Large intestine (tissue), 3 donors: ENCODE results near the gene ABCD4. TPM values are rescaled to one million over a fixed set of nuclear protein-coding genes. Genes with fewer than 3 reads are reported as not detected.
"Not testable (repeated sequence)": the region's sequence is repeated elsewhere in the genome, so short reads cannot be mapped to it uniquely, and the experiment has no call there.

ENCODE experiments used
- DNase-seq, 2 donors: peaks; one replicate each; pipeline versions ENCODE4 v3.0.0 to v3.0.0-alpha.2; 2013
- H3K27ac ChIP-seq: one replicate; pipeline ENCODE4 v1.5.1; 2013; ENCODE audit warnings: low read length
- H3K27me3 ChIP-seq: 2 replicates; pipeline ENCODE4 v1.6.1; 2013; ENCODE audit warnings: low read length; ENCODE audit not compliant: control insufficient read depth, insufficient read depth
- H3K36me3 ChIP-seq: 2 replicates; pipeline ENCODE4 v1.6.1; 2013; ENCODE audit warnings: low read length; ENCODE audit not compliant: control insufficient read depth, insufficient read depth
- H3K4me1 ChIP-seq: one replicate; pipeline ENCODE4 v1.6.1; 2013; ENCODE audit warnings: low read length; ENCODE audit not compliant: control insufficient read depth, insufficient read depth
- H3K4me3 ChIP-seq: one replicate; pipeline ENCODE4 v1.5.1; 2013; ENCODE audit warnings: low read length
- H3K9me3 ChIP-seq: one replicate; pipeline ENCODE4 v1.6.1; 2013; ENCODE audit warnings: mild to moderate bottlenecking, low read depth, low read length, moderate library complexity; ENCODE audit not compliant: control insufficient read depth
- WGBS: methylation state at CpG from one replicate; pipeline ENCODE4 v1.1.5; 2013; ENCODE audit warnings: low lambda C conversion rate; ENCODE audit not compliant: insufficient coverage; 5-methylcytosine and 5-hydroxymethylcytosine counted together
- polyA plus RNA-seq: library from polyadenylated mRNA; unstranded; fragments of 120-200 nt; gene quantifications from one replicate; pipeline ENCODE4 v1.2.1, GENCODE V29; 2013

ABCD4 gene
- polyA plus RNA-seq, 1 donor = 138 TPM

- WGBS = no CpG with 5 or more reads among the region's 2 CpGs
- Histone ChIP-seq H3K9me3 (no peaks in the 10 kb centered on the region), H3K27ac (no peak overlapping the region), H3K36me3 (no peaks in the 10 kb centered on the region), H3K4me3 (no peak overlapping the region), H3K27me3 (peaks cover 7% of the 10 kb centered on the region), H3K4me1 (peaks cover 45% of the 10 kb centered on the region)
- peak in 1 of 2 donors; percentile 53 for DNase-seq
Observed at GRCh38 chr14:74346341-74346740, 43.6 kb upstream of the ABCD4 start.

- no CpG with 5 or more reads among the region's 4 CpGs for WGBS
- Histone ChIP-seq H3K36me3 (no peaks in the 10 kb centered on the region), H3K27me3 (no peaks in the 10 kb centered on the region), H3K9me3 (no peaks in the 10 kb centered on the region), H3K4me1 (no peaks in the 10 kb centered on the region), H3K4me3 (no peak overlapping the region), H3K27ac (no peak overlapping the region)
- no peak for DNase-seq
Observed at GRCh38 chr14:74333909-74334308, 31.2 kb upstream of the ABCD4 start.

- peaks cover 12% of the 10 kb centered on the region for H3K4me1 ChIP-seq
- not testable (repeated sequence) for DNase-seq, H3K27ac ChIP-seq, H3K4me3 ChIP-seq, H3K9me3 ChIP-seq, H3K27me3 ChIP-seq, H3K36me3 ChIP-seq
- no CpG with 5 or more reads among the region's 9 CpGs for WGBS
Observed at GRCh38 chr14:74329950-74330552, 27.3 kb upstream of the ABCD4 start.

- peak; percentile 76 to 93 for DNase-seq
- WGBS = no CpG with 5 or more reads among the region's 10 CpGs
Observed at GRCh38 chr14:74326369-74327152, 23.8 kb upstream of the ABCD4 start.

GRCh38 chr14:74325446-74325845 lies 22.7 kb upstream of the ABCD4 start:
- Histone ChIP-seq H3K27ac (no peak overlapping the region), H3K9me3 (no peaks in the 10 kb centered on the region), H3K4me1 (peaks cover 12% of the 10 kb centered on the region), H3K27me3 (no peaks in the 10 kb centered on the region), H3K4me3 (no peak overlapping the region), H3K36me3 (no peaks in the 10 kb centered on the region)
- no CpG with 5 or more reads among the region's 3 CpGs for WGBS
- DNase-seq = no peak

More at GRCh38 chr14:74326369-74327152, 23.8 kb upstream of the ABCD4 start:
- H3K27ac ChIP-seq = peak overlapping the region; percentile 23
- H3K4me3 ChIP-seq = no peak overlapping the region
- no peaks in the 10 kb centered on the region for H3K36me3 ChIP-seq
- H3K27me3 ChIP-seq = no peaks in the 10 kb centered on the region
- peaks cover 12% of the 10 kb centered on the region for H3K4me1 ChIP-seq
- H3K9me3 ChIP-seq = no peaks in the 10 kb centered on the region

- WGBS = 86% methylated on average over 2 of the region's 3 CpGs
- peak in 1 of 2 donors; percentile 37 for DNase-seq
- peaks cover 12% of the 10 kb centered on the region for H3K4me1 ChIP-seq
- no peak overlapping the region for H3K27ac ChIP-seq
- no peaks in the 10 kb centered on the region for H3K9me3 ChIP-seq
- no peak overlapping the region for H3K4me3 ChIP-seq
- H3K27me3 ChIP-seq = no peaks in the 10 kb centered on the region
- H3K36me3 ChIP-seq = no peaks in the 10 kb centered on the region
Observed at GRCh38 chr14:74324931-74325361, 22.2 kb upstream of the ABCD4 start.

- Histone ChIP-seq H3K4me1 (peaks cover 9% of the 10 kb centered on the region), H3K27me3 (peaks cover 4% of the 10 kb centered on the region), H3K4me3 (no peak overlapping the region), H3K9me3 (no peaks in the 10 kb centered on the region), H3K36me3 (no peaks in the 10 kb centered on the region), H3K27ac (peak overlapping the region; percentile 33)
- WGBS = no CpG with 5 or more reads among the region's 4 CpGs
- DNase-seq = peak in 1 of 2 donors; percentile 30
Observed at GRCh38 chr14:74314576-74314975, 11.8 kb upstream of the ABCD4 start.

GRCh38 chr14:74313601-74314000 lies 10.9 kb upstream of the ABCD4 start:
- no peak for DNase-seq
- Histone ChIP-seq H3K4me3 (no peak overlapping the region), H3K4me1 (peaks cover 9% of the 10 kb centered on the region), H3K27ac (no peak overlapping the region), H3K27me3 (peaks cover 4% of the 10 kb centered on the region), H3K9me3 (no peaks in the 10 kb centered on the region), H3K36me3 (no peaks in the 10 kb centered on the region)
- WGBS = no CpG with 5 or more reads among the region's 5 CpGs

GRCh38 chr14:74312161-74312560 lies 9.4 kb upstream of the ABCD4 start:
- Histone ChIP-seq H3K4me1 (peaks cover 9% of the 10 kb centered on the region), H3K36me3 (no peaks in the 10 kb centered on the region), H3K27ac (no peak overlapping the region), H3K4me3 (no peak overlapping the region), H3K9me3 (no peaks in the 10 kb centered on the region), H3K27me3 (no peaks in the 10 kb centered on the region)
- no peak for DNase-seq
- no CpG with 5 or more reads among the region's 2 CpGs for WGBS

- H3K36me3 ChIP-seq = no peaks in the 10 kb centered on the region
- H3K9me3 ChIP-seq = no peaks in the 10 kb centered on the region
- no peaks in the 10 kb centered on the region for H3K4me1 ChIP-seq
- no peak for DNase-seq
- WGBS = 100% methylated on average over 1 of the region's 8 CpGs
- H3K27ac ChIP-seq = no peak overlapping the region
- no peak overlapping the region for H3K4me3 ChIP-seq
- no peaks in the 10 kb centered on the region for H3K27me3 ChIP-seq
Observed at GRCh38 chr14:74309125-74310022, 6.6 kb upstream of the ABCD4 start.
